Kidney (tissue), 14 donors: Measurements from ENCODE around the gene SLC35B1. TPM values are rescaled to one million over a fixed set of nuclear protein-coding genes. Genes with fewer than 3 reads are reported as not detected.

Experiments
- DNase-seq, 5 donors: peaks; one replicate each; pipeline ENCODE4 v3.0.0-alpha.2; 2013 to 2020
- FAIRE-seq: peaks from 2 replicates; lab custom pipeline; 2012; peaks lifted over from hg19 to GRCh38; lab: Jason Lieb, UNC
- H3K27ac ChIP-seq, 2 donors: one replicate each; pipeline ENCODE4 v1.7.0; 2013; ENCODE audit warnings: low read depth in 2 of 2, low read length in 2 of 2, inconsistent platforms in 1 of 2
- H3K27me3 ChIP-seq: one replicate; pipeline ENCODE4 v1.7.1; 2013; ENCODE audit warnings: low read length, inconsistent platforms; ENCODE audit not compliant: control insufficient read depth, insufficient read depth
- H3K36me3 ChIP-seq, 3 donors: one replicate each; pipeline versions ENCODE4 v1.7.0 to v1.7.1; 2013; ENCODE audit warnings: low read length in 3 of 3, control low read depth in 1 of 3, inconsistent platforms in 1 of 3; ENCODE audit not compliant: insufficient read depth in 3 of 3, control insufficient read depth in 2 of 3
- H3K4me1 ChIP-seq, 3 donors: one replicate each; pipeline versions ENCODE4 v1.7.0 to v1.7.1; 2013; ENCODE audit warnings: low read length in 3 of 3, inconsistent platforms in 1 of 3, low read depth in 1 of 3; ENCODE audit not compliant: control insufficient read depth in 2 of 3, insufficient read depth in 2 of 3
- H3K4me3 ChIP-seq, 3 donors: one replicate each; pipeline versions ENCODE4 v1.7.0 to v1.8.1; 2013; ENCODE audit warnings: low read length in 3 of 3, control low read depth in 1 of 3, inconsistent platforms in 1 of 3
- H3K9ac ChIP-seq, 3 donors: one replicate each; pipeline versions ENCODE4 v1.7.0 to v1.7.1; 2013; ENCODE audit warnings: low read length in 3 of 3, control low read depth in 1 of 3, inconsistent platforms in 1 of 3
- H3K9me3 ChIP-seq, 3 donors: one replicate each; pipeline versions ENCODE4 v1.7.0 to v1.7.1; 2013; ENCODE audit warnings: low read length in 3 of 3, control low read depth in 1 of 3, inconsistent platforms in 1 of 3; ENCODE audit not compliant: control insufficient read depth in 2 of 3, insufficient read depth in 1 of 3
- intact Hi-C: fragments of 100-400 bp; cut with DNase I; formaldehyde crosslinking; loops from one replicate; pipeline ENCODE4 v1.11.1; 2022
- polyA plus RNA-seq: library from polyadenylated mRNA; stranded (reverse); fragments of 350-450 nt; fragmentation: Illumina TruSeq; extraction: RNeasy Lipid Tissue Mini Kit (QIAGEN cat#74804); gene quantifications from one replicate; pipeline ENCODE4 v1.2.3, GENCODE V29; 2014; ENCODE audit warnings: low read depth, low replicate concordance; ENCODE audit not compliant: insufficient read depth
- total RNA-seq: library from RNA; stranded (reverse); fragmentation: NEBNext Ultra II Directional; extraction: Animal tissue kit (Norgen Biotek cat#: 25700); gene quantifications from one replicate; pipeline ENCODE4 v1.2.1, GENCODE V29; 2021
- TF ChIP-seq, protein P1 (sequence below): IDR thresholded peaks from 3 replicates; pipeline ENCODE4 v1.5.1; 2012; ENCODE audit warnings: mild to moderate bottlenecking, moderate library complexity, borderline replicate concordance; ENCODE audit not compliant: insufficient read depth; ENCODE audit errors: extremely low read depth
- donor health status: control.
- donor health status: control.
- donor health status: control.
- donor health status: control.
- donor health status: control.
- donor health status: DM: yes; HTN: yes; CAD: no.
- donor health status: Normal renal cell carcinoma (clear cell type).

SLC35B1 gene
- total and polyA plus RNA-seq, 2 donors from 2014 or later = 56.6 to 83.7 TPM

DNA sequence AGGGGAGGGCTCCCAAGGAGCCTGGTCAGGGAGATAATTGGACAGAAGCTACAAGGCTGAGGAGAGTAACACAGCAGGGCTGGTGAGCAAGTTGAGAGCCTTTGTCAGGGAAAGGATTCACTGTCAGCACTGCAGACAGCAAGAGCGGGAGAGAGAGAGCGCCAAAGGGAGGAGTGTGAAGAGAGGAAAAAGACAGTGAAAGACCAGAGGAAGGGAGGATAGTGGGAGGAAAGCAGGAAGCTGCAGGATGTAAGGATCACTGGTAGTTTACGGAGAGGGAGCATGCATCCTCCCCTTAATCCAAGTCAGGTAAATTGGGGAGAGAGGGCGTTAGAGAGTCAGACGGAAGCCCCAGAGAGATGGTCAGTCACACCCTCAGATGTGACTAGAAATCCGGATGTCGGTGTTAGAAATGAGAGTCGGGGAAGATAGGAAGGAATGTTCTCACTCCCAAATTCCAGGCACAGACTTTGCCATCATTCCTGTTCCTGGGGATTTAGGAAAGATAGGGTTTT lies 16.0 kb downstream of the SLC35B1 start:
- no peak for FAIRE-seq
- intact Hi-C loops = loop anchor here (5.0 kb wide), 1 partner anchor 119 kb away; no protein-coding TSS in a partner anchor

DNA sequence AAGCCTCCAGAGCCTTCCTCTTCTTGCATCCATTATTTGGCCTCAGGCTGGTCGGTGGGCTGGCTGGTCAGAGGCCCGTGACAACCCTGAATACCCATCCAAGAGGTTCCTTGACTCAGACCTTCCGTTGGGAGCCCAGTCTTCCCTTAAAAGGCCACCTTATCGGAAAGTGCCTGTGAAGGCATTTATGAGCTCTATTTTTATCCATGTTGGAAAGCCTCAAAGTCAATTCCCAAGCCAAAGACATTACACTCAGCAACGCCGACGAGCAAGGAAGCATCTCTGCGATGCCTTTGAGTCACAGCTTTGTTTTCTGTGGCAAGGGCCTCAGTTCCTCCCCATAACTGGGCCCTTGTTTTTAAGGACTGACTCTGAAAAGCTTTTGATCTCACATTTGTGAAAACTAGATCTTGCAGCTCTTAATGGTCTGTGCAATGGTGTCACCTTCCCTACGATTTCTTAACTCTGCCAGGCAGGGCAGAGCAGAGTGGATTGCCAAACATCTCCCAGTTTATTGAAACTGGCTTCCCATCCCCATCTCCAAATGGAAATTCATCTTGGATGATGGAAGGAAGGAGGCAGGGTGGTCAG lies 16.6 kb downstream of the SLC35B1 start:
- H3K4me3 ChIP-seq = no peak overlapping the region
- no peak for FAIRE-seq
- DNase-seq = no peak
- no peaks in the 10 kb centered on the region for H3K36me3 ChIP-seq
- no peaks in the 10 kb centered on the region for H3K27me3 ChIP-seq
- no peak overlapping the region for H3K9ac ChIP-seq
- H3K27ac ChIP-seq = peak overlapping the region; percentile 29 to 48
- intact Hi-C loops = loop anchor here (5.0 kb wide), 1 partner anchor 119 kb away; no protein-coding TSS in a partner anchor
- TF ChIP-seq, protein P1, sequence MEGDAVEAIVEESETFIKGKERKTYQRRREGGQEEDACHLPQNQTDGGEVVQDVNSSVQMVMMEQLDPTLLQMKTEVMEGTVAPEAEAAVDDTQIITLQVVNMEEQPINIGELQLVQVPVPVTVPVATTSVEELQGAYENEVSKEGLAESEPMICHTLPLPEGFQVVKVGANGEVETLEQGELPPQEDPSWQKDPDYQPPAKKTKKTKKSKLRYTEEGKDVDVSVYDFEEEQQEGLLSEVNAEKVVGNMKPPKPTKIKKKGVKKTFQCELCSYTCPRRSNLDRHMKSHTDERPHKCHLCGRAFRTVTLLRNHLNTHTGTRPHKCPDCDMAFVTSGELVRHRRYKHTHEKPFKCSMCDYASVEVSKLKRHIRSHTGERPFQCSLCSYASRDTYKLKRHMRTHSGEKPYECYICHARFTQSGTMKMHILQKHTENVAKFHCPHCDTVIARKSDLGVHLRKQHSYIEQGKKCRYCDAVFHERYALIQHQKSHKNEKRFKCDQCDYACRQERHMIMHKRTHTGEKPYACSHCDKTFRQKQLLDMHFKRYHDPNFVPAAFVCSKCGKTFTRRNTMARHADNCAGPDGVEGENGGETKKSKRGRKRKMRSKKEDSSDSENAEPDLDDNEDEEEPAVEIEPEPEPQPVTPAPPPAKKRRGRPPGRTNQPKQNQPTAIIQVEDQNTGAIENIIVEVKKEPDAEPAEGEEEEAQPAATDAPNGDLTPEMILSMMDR = no peak
- no peaks in the 10 kb centered on the region for H3K9me3 ChIP-seq
- H3K4me1 ChIP-seq = no peaks in the 10 kb centered on the region

More for the DNA sequence above, 16.0 kb downstream of the SLC35B1 start:
- TF ChIP-seq, protein P1 = no peak
- Histone ChIP-seq H3K36me3 (no peaks in the 10 kb centered on the region), H3K27me3 (no peaks in the 10 kb centered on the region), H3K9me3 (no peaks in the 10 kb centered on the region), H3K27ac (peak overlapping the region; percentile 29 to 48), H3K9ac (no peak overlapping the region), H3K4me3 (no peak overlapping the region), H3K4me1 (no peaks in the 10 kb centered on the region)
- peak in 1 of 5 donors; percentile 5 for DNase-seq

DNA sequence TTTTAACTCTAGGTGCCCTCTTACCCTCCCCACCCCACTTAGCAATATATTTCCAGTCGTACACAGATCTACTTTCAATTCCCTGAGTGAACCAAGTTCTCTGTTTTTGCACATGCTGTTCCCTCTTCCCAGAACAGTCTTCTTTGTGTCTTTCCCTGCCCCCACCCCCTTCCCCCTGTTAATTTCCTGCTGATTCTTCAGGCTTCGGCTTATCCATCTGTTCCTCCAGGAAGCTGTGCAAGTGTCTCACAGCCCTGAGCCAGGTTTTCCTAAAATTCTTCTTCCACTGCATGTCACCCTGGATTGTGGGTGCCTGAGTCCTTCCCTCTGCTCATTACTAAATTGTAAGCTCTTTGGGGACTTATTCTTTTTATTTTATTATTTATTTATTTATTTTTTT lies 17.5 kb downstream of the SLC35B1 start:
- H3K9me3 ChIP-seq = no peaks in the 10 kb centered on the region
- H3K9ac ChIP-seq = no peak overlapping the region
- DNase-seq (no peak), FAIRE-seq (no peak)
- TF ChIP-seq, protein P1 = no peak
- no peak overlapping the region for H3K4me3 ChIP-seq
- H3K27ac ChIP-seq = no peak overlapping the region
- H3K4me1 ChIP-seq = no peaks in the 10 kb centered on the region
- no peaks in the 10 kb centered on the region for H3K36me3 ChIP-seq
- intact Hi-C loops = loop anchor here (5.0 kb wide), 1 partner anchor 118 kb away; no protein-coding TSS in a partner anchor
- no peaks in the 10 kb centered on the region for H3K27me3 ChIP-seq
